ENCODE data around the gene PDZD2.

DNA sequence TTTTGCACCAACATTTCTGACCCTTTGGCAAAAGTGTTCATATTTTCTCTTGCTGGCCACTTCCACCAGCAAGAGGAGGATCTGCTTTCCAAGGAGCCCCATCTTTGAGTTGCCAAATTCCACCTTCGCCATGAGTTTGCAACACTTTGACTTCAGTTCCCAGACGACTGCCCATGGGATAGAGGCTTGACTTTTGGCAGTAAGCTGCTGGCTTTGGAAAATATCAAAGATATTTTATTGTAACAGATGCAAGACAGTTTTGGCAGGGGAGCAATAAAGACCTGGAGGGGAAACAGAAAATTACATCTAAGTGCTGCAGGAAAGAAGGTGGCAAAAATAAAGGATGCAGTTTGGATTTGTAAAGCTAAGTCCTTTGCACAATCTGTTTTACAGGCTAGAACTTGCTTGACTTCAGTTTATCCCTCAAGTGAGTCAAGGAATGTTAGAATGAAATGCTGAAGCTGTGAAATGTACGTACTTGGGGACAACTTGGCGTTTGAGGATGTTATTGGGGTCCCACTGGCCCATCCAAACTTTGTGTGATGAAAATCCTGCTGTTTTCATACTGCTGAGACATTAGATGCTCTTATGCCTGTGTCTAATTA is 302.3 kb downstream of the PDZD2 start:
- TF ChIP-seq, protein P1, sequence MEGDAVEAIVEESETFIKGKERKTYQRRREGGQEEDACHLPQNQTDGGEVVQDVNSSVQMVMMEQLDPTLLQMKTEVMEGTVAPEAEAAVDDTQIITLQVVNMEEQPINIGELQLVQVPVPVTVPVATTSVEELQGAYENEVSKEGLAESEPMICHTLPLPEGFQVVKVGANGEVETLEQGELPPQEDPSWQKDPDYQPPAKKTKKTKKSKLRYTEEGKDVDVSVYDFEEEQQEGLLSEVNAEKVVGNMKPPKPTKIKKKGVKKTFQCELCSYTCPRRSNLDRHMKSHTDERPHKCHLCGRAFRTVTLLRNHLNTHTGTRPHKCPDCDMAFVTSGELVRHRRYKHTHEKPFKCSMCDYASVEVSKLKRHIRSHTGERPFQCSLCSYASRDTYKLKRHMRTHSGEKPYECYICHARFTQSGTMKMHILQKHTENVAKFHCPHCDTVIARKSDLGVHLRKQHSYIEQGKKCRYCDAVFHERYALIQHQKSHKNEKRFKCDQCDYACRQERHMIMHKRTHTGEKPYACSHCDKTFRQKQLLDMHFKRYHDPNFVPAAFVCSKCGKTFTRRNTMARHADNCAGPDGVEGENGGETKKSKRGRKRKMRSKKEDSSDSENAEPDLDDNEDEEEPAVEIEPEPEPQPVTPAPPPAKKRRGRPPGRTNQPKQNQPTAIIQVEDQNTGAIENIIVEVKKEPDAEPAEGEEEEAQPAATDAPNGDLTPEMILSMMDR (IDR thresholded peaks at IDR 0.05) = no peak
- TF ChIP-seq POLR2A (IDR thresholded peaks at IDR 0.05) = no peak

Measured in heart left ventricle (tissue), 13 donors.